ENCODE measurements around the gene PMVK. TPM values are rescaled to one million over a fixed set of nuclear protein-coding genes. Genes with fewer than 3 reads are reported as not detected.

The PMVK gene
- total RNA-seq, 1 donor from 2014 or later: 41.8 TPM

DNA sequence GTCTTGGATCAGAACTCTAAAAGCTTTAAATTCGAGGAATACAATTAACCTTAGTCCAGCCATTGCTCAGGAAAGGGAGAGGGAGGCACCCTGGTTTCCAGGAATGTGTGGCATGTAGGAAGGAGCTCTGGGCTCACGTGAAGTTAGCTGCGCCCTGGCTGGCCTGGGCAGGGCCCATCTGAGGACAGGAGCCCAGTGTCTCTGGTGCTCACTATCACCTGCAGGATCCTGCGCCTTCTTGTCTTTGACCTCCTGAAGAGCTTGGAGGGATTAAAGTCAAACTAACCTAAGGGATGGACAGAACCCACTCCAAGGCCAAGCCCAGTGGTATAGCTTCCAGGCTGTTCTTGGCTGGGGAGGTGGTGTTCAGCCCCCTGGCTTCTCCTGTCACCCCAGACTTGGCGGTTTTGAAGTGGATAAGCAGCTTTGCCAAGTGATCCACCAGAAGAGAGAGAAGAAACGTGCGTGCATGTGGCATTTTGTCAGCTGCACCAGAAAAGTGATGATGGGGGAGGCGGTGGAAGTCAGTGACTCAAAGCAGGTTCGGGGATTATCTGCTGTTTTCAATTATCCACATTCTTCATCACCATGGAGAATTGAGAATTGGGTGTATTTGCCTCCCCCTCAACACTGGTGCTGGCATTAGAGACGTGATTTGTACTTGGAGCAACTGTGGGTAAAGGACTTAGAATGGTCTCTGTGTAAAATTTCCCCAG, 54.5 kb downstream of the PMVK start:
- DNase-seq (ENCODE audit: low spot score): no peak

GRCh38 chr1:154880671-154881070, 55.8 kb downstream of the PMVK start:
- DNase-seq (ENCODE audit: low spot score): no peak

GRCh38 chr1:154879038-154879421, 57.5 kb downstream of the PMVK start:
- DNase-seq (ENCODE audit: low spot score): no peak

DNA sequence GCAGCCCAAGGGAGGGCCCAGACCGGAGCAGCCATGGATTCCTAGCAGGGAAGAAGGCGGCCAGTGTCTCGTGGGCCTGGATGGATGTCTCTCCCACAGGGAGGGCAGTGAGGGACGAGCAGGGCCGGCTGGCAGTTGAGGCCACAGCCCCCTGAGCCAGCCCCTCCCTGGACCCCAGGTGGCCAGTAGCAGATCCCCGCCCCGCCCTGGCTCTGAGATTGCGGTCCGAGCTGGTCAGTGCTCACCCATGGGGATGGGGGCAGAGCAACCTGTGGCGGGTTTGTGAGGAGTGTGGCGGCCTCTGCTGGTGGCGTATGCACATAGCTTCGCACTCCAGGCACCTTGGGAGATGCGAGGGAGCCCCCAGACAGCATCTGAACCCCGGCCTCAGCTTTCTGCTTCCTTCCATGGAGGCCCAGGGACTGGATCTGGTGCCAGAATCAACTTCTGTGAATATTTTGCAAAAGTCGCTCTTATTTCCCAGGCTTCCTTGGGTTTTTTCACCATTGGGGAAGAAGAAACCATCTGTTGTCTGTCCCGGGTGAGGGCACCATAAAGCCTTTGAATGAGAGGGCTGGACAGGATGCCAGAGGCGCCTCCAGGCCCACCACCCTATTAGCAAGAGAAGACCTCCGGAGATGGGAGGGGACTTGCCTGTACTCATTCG, 58.0 kb downstream of the PMVK start:
- peak; percentile 83 for DNase-seq (ENCODE audit: low spot score)

- no peak for DNase-seq (ENCODE audit: low spot score)
Measured at GRCh38 chr1:154877370-154877974, 59.0 kb downstream of the PMVK start.

GRCh38 chr1:154876842-154877369, 59.6 kb downstream of the PMVK start:
- DNase-seq (ENCODE audit: low spot score): no peak

Other genes starting within 250 kb of the PMVK start
- gene KCNN3, start 66.4 kb downstream of the PMVK start, total RNA-seq: 5.4 TPM
- gene PBXIP1, start 19.4 kb upstream of the PMVK start, total RNA-seq: 71.2 TPM
- gene PYGO2, start 25.1 kb upstream of the PMVK start, total RNA-seq: 35.8 TPM
- 216 TPM for gene SHC1, start 34.0 kb upstream of the PMVK start, total RNA-seq
- 24.8 TPM for gene CKS1B, start 38.0 kb upstream of the PMVK start, total RNA-seq
- gene FLAD1, start 46.6 kb upstream of the PMVK start, total RNA-seq: 48.3 TPM
- gene LENEP, start 56.9 kb upstream of the PMVK start, total RNA-seq: 0.94 TPM
- gene ZBTB7B, start 66.1 kb upstream of the PMVK start, total RNA-seq: 92.8 TPM
- 1.2 TPM for gene DCST2, start 97.1 kb upstream of the PMVK start, total RNA-seq
- gene DCST1, start 97.1 kb upstream of the PMVK start, total RNA-seq: not detected
- 152 TPM for gene ADAM15, start 114.6 kb upstream of the PMVK start, total RNA-seq
- gene EFNA4, start 127.0 kb upstream of the PMVK start, total RNA-seq: 11.2 TPM
- 1.1 TPM for gene EFNA3, start 142.1 kb upstream of the PMVK start, total RNA-seq
- 111 TPM for gene EFNA1, start 191.2 kb upstream of the PMVK start, total RNA-seq
- 63.4 TPM for gene SLC50A1, start 199.1 kb upstream of the PMVK start, total RNA-seq
- gene DPM3, start 203.8 kb upstream of the PMVK start, total RNA-seq: 75.4 TPM
- gene KRTCAP2, start 236.6 kb upstream of the PMVK start, total RNA-seq: 293 TPM
- gene TRIM46, start 237.1 kb upstream of the PMVK start, total RNA-seq: 1.6 TPM